ENCODE measurements around the gene SLC12A9. TPM values are rescaled to one million over a fixed set of nuclear protein-coding genes. Genes with fewer than 3 reads are reported as not detected.

Gene SLC12A9, protein sequence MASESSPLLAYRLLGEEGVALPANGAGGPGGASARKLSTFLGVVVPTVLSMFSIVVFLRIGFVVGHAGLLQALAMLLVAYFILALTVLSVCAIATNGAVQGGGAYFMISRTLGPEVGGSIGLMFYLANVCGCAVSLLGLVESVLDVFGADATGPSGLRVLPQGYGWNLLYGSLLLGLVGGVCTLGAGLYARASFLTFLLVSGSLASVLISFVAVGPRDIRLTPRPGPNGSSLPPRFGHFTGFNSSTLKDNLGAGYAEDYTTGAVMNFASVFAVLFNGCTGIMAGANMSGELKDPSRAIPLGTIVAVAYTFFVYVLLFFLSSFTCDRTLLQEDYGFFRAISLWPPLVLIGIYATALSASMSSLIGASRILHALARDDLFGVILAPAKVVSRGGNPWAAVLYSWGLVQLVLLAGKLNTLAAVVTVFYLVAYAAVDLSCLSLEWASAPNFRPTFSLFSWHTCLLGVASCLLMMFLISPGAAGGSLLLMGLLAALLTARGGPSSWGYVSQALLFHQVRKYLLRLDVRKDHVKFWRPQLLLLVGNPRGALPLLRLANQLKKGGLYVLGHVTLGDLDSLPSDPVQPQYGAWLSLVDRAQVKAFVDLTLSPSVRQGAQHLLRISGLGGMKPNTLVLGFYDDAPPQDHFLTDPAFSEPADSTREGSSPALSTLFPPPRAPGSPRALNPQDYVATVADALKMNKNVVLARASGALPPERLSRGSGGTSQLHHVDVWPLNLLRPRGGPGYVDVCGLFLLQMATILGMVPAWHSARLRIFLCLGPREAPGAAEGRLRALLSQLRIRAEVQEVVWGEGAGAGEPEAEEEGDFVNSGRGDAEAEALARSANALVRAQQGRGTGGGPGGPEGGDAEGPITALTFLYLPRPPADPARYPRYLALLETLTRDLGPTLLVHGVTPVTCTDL
- 1 to 10 TPM; 2.9 to 4.7 (median 3.9) TPM for total RNA-seq
- 1 to 10 TPM; 2.2 to 3.3 (median 2.5) TPM for polyA plus RNA-seq
- long read RNA-seq, donor 1, partial matches to known transcripts: 1 of 1 reads
- long read RNA-seq, donor 1, other reads (novel, unspliced or antisense): 0 of 1 reads
- long read RNA-seq, donor 2, full-length matches to known transcripts: 2 of 10 reads
- long read RNA-seq, donor 2, partial matches to known transcripts: 2 of 10 reads
- long read RNA-seq, donor 2, other reads (novel, unspliced or antisense): 6 of 10 reads

DNA sequence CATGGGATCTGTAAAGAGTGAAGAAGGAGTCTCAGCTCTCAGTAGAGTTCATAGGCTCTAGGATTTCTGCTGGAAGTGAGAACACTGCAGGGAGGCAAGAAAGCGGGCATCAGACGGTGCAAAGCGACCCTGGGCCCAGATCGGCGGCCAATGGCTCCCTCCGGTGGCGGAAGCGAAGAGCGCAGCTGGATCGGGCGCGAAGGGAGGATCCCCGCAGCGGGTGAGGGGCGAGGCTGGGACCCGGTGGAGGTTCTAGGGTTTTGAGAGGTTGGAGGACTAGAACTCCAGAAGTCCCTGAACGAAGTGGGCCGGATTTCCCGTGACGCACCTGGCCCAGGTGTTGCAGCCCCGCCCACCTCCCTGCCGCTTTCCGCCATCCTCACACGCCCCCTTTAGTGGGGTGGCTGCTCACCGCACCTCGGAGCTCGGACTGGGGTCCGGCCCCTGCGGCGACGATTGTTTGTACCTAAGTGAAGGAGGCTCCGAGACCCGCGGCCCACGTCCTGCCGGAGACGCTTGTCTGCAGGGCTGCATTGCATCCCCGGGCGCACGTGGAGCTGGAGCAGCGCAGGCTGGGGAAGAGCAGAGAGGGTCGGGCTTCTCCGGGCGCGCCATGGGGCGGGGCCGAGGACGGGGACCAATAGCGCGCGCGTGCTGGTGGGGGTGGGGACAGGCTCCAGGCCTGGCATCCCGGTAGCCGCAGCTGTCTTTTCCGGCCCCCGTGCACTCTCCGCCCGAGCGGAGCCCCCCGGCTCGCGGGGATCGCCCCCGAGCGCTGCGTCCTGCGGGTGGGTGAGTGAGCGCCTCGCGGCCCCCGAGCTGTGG is at the start of gene SLC12A9:
SLC12A9 (plus strand) TSS at position 666 of the 825 bp plus-strand sequence. CDS start 1,485 bp downstream, outside the sequence.
- no peaks in the 10 kb centered on the region for H3K9me3 ChIP-seq
- H3K36me3 ChIP-seq (ENCODE audit: insufficient read depth in 1 of 2, low read depth in 1 of 2): no peaks in the 10 kb centered on the region
- H3K4me1 ChIP-seq: peaks cover 8% of the 10 kb centered on the region
- ATAC-seq (peak; percentile 98 to 100 (median 99)), DNase-seq (peak; percentile 92 to 94)
- peak within 1 kb of the TSS; percentile 71 for H3K4me3 ChIP-seq
- no peaks in the 10 kb centered on the region for H3K27me3 ChIP-seq (ENCODE audit: insufficient read depth in 3 of 3, low read length in 2 of 3)
- WGBS, 3 donors: 0 to 1% (median 1%) methylated on average over 57 to 71 of the region's 71 CpGs
- H3K27ac ChIP-seq: peak within 1 kb of the TSS; percentile 43
- TF ChIP-seq, protein P1, sequence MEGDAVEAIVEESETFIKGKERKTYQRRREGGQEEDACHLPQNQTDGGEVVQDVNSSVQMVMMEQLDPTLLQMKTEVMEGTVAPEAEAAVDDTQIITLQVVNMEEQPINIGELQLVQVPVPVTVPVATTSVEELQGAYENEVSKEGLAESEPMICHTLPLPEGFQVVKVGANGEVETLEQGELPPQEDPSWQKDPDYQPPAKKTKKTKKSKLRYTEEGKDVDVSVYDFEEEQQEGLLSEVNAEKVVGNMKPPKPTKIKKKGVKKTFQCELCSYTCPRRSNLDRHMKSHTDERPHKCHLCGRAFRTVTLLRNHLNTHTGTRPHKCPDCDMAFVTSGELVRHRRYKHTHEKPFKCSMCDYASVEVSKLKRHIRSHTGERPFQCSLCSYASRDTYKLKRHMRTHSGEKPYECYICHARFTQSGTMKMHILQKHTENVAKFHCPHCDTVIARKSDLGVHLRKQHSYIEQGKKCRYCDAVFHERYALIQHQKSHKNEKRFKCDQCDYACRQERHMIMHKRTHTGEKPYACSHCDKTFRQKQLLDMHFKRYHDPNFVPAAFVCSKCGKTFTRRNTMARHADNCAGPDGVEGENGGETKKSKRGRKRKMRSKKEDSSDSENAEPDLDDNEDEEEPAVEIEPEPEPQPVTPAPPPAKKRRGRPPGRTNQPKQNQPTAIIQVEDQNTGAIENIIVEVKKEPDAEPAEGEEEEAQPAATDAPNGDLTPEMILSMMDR (IDR thresholded peaks at IDR 0.05): peak; percentile 78
- intact Hi-C loops (cut with DNase I): loop anchor here (1.0 to 5.0 kb wide), 4 partner anchors 50 to 150 kb away; partner anchors contain the start of gene POP7 (in 1 of the 2)

DNA sequence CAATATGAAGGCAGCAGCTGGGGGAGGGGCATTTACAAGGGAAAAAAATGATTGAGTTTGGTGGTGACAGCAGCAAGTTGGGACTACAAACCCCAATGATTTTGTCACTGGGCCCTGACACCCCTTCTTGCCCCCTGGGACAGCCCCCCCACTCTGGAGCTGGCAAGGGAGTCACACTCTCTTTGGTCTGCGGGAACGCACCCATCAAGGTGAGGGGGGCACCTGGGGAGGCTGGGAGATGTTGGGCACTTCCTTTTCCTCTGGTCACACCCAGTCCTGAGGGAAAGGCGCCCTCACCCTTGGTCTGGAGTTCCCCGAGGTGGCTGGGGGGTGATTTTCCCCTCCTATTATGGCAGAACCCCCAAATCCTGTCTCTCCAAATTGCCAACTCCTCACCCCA is 49.6 kb upstream of the SLC12A9 start:
- ATAC-seq (no peak), DNase-seq (no peak)
- Histone ChIP-seq H3K36me3 (ENCODE audit: insufficient read depth in 1 of 2, low read depth in 1 of 2) (peaks cover 0 to 4% of the 10 kb centered on the region in 2 donors), H3K27me3 (ENCODE audit: insufficient read depth in 3 of 3, low read length in 2 of 3) (peaks cover 0 to 17% (median 7%) of the 10 kb centered on the region in 3 donors), H3K4me3 (no peak overlapping the region), H3K4me1 (peaks cover 6% of the 10 kb centered on the region), H3K27ac (no peak overlapping the region), H3K9me3 (no peaks in the 10 kb centered on the region)
- 65 to 75% (median 72%) methylated on average over 4 of the region's 4 CpGs for WGBS, 3 donors
- TF ChIP-seq, protein P1 (IDR thresholded peaks at IDR 0.05): no peak
- intact Hi-C loops (cut with DNase I): loop anchor here in 1 of 2 donors (5.0 kb wide), 1 partner anchor 49 kb away; the partner anchor contains the start of gene SLC12A9

DNA sequence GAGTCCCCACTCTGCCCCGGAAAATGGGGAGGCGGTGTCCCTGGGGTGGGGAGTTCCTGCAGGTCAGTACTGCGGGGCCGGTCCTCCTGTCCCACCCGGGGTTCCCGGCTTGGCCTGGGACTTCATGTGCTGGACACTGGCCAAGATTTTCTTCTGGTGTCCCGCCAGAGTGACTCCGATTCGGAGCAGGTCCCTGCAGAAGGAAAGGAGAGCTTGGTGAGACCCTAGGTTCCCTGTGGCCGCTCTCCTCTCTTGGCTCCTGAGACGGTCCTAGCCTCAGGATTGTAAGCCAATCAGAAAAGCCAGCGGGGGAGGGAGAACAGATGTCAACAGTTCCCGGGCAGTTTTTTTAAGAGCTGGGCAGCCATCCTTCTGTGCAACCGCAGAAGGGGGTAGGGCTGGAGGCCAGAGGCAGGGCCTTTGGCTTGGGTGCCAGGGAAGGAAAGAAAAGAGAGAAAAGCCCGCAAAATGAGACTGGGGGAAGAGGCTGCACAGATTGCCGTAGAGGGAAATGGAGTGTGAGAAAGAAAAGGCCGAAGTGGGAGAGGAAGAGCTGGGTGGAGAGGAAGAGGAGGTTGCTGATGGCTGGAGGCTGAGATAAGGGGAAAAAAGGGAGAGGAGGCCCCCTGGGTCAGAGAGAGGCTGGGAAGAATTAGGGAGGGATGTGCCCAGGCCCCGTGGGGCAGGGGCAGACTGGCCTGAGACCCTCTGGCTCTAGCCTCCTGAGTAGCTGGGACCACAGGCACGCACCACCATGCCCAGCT is 48.9 kb upstream of the SLC12A9 start:
- Histone ChIP-seq H3K4me1 (peaks cover 6% of the 10 kb centered on the region), H3K27me3 (ENCODE audit: insufficient read depth in 3 of 3, low read length in 2 of 3) (peaks cover 0 to 17% (median 7%) of the 10 kb centered on the region in 3 donors), H3K36me3 (ENCODE audit: insufficient read depth in 1 of 2, low read depth in 1 of 2) (peaks cover 0 to 9% of the 10 kb centered on the region in 2 donors), H3K27ac (no peak overlapping the region), H3K9me3 (no peaks in the 10 kb centered on the region), H3K4me3 (no peak overlapping the region)
- peak; percentile 79 to 80 for DNase-seq
- TF ChIP-seq, protein P1 (IDR thresholded peaks at IDR 0.05): no peak
- ATAC-seq: peak; percentile 87 to 91 (median 90)
- intact Hi-C loops (cut with DNase I): loop anchor here in 1 of 2 donors (5.0 kb wide), 1 partner anchor 49 kb away; the partner anchor contains the start of gene SLC12A9
- WGBS, 3 donors: 15 to 17% (median 16%) methylated on average over 18 to 19 of the region's 19 CpGs
